Inflammatory macrophage (primary cell): ENCODE measurements around the gene RNF151.
A peak's percentile ranks its signal among the peaks of the same experiment; 100 is the strongest.
"Not testable (repeated sequence)": the region's sequence is repeated elsewhere in the genome, so short reads cannot be mapped to it uniquely, and the experiment has no call there.

Source experiments
- DNase-seq, 2 donors: peaks; one replicate each; pipeline ENCODE4 v3.0.0-alpha.2; 2020 to 2022

RNF151 gene

DNA sequence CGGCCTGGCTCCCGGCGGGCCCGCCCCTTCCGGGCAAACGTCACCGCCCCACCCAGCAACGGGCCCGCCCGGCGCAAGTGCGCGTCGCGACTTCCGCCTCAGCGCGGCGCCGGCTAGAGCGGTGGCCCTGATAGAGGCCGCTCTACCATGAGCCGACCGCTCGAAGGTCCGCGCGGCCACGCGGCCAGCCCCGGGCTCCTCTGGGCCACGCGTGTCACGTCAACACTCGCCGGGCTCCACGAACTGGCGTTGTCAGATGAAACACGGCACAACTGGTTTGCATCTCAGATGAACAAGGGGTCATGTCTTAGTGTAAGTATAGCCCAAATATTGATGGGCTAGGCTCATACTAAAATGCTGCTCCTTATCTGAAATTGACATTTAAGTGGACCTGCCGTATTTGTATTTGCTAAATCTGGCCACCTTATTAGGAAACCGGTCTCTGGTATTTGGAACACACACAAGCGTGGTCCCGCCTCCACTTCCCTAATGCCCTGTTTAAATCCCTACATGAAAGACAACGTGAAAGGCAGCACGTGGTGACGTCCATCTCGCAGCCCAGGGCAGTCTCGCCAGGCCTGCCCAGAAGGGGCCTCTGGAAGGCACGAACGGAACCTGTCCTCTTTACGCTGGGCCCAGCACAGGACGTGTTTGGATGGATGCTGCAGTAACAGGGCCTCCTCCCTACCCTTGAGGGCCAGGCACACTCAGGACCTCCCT, 43.3 kb downstream of the RNF151 start, which contains the start of gene ZNF598:
Gene ZNF598 (minus strand): TSS at position 31 of the 720 bp plus-strand sequence.
- DNase-seq, result peak; percentile 84 to 92

GRCh38 chr16:2011726-2012125, 45.1 kb downstream of the RNF151 start:
- DNase-seq, result not testable (repeated sequence)

- no peak for DNase-seq
Observed at GRCh38 chr16:2013527-2013926, 46.9 kb downstream of the RNF151 start.

DNA sequence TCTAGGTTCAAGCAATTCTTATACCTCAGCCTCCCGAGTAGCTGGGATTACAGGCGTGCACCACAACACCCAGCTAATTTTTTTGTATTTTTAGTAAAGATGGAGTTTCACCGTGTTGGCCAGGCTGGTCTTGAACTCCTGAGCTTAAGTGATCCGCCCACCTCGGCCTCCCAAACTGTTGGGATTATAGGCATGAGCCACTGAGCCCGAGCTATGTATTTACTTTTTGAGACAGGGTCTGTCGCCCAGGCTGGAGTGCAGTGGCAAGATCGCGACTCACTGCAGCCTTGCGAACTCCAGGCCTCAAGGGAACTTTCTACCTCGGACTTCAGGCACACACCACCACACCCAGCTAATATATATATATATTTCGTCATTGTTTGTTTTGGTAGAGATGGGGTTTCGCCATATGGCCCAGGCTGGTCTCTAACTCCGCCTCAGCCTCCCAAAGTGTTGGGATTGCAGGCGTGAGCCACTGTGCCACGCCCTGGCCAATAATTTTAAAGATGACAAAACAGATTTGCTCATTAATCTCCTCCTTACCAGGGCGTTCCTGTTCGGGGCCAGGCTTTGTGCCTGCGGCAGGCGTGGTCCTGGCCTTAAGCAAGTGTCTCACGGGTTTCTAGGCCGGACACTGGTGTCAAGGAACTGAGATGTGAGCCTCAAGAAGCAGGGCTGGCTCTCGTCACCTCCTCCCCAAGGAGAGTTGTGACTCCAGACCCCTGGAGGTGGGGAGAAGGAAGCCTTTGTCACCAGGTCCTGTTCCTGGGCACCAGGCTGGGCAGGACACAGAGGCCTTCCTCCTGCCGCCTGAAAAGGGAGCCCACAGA, 48.7 kb downstream of the RNF151 start:
- peak; percentile 79 to 93 for DNase-seq

GRCh38 chr16:2015947-2016208, 49.2 kb downstream of the RNF151 start:
- DNase-seq, result no peak

DNA sequence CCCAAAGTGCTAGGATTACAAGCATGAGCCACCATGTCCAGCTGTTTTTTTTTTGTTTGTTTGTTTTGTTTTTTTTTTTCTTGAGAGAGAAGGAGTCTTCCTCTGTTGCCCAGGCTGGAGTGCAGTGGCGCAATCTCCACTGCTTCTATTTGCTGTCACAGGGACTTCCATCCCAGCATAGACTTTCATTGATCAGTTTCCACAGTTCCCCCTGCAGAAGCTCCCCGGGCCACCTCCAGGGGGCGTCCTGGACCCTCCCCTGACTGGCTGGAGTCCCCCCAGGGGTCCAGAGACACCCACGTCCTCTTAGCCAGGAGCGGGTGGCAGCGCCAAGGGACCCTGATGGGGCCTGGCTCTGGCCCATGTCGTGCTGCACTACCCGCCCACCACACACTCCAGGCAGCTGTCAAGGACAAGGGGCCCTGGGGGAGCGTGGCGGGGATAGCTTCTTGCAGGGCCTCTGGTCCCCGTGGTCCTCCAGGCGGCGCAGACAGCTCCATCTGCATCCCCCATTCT, 49.8 kb downstream of the RNF151 start:
- DNase-seq, result no peak
